NCI-H2029 treated with DMSO at 0.1 percent for 48 hours (cell line): ENCODE measurements around the gene PRELID3B.

ENCODE experiments used
- DNase-seq: peaks from one replicate; lab custom pipeline; 2025; lab: John Stamatoyannopoulos, UW

Gene PRELID3B

GRCh38 chr20:59042151-59042795 lies at the start of gene PRELID3B:
PRELID3B (minus strand) TSS chr20:59042786; CDS start chr20:59042730, 56 bp downstream.
- no peak for DNase-seq

GRCh38 chr20:59087829-59088433 lies 45.3 kb upstream of the PRELID3B start:
- DNase-seq, result peak; percentile 31

- DNase-seq, result no peak
Observed at GRCh38 chr20:59086923-59087322, 44.3 kb upstream of the PRELID3B start.

- peak; percentile 57 for DNase-seq
Observed at GRCh38 chr20:59084041-59084850, 41.7 kb upstream of the PRELID3B start.

- DNase-seq, result no peak
Observed at GRCh38 chr20:59082981-59083380, 40.4 kb upstream of the PRELID3B start.

GRCh38 chr20:59082077-59082740 lies 39.6 kb upstream of the PRELID3B start:
- no peak for DNase-seq

- no peak for DNase-seq
Observed at GRCh38 chr20:59081036-59081435, 38.5 kb upstream of the PRELID3B start.

GRCh38 chr20:59078231-59078630 lies 35.6 kb upstream of the PRELID3B start:
- no peak for DNase-seq

- DNase-seq, result no peak
Observed at GRCh38 chr20:59077705-59078104, 35.1 kb upstream of the PRELID3B start.

GRCh38 chr20:59075934-59076508 lies 33.4 kb upstream of the PRELID3B start:
- no peak for DNase-seq

- no peak for DNase-seq
Observed at GRCh38 chr20:59074456-59074855, 31.9 kb upstream of the PRELID3B start.

- no peak for DNase-seq
Observed at GRCh38 chr20:59073582-59073981, 31.0 kb upstream of the PRELID3B start.

GRCh38 chr20:59071216-59071615 lies 28.6 kb upstream of the PRELID3B start:
- DNase-seq, result no peak

GRCh38 chr20:59069026-59069425 lies 26.4 kb upstream of the PRELID3B start:
- DNase-seq, result no peak

GRCh38 chr20:59068534-59068933 lies 25.9 kb upstream of the PRELID3B start:
- no peak for DNase-seq

GRCh38 chr20:59064214-59064722 lies 21.7 kb upstream of the PRELID3B start:
- DNase-seq, result no peak

GRCh38 chr20:59063358-59064213 lies 21.0 kb upstream of the PRELID3B start:
- no peak for DNase-seq

GRCh38 chr20:59062081-59062480 lies 19.5 kb upstream of the PRELID3B start:
- DNase-seq, result no peak

- no peak for DNase-seq
Observed at GRCh38 chr20:59055302-59055701, 12.7 kb upstream of the PRELID3B start.

GRCh38 chr20:59051666-59052185 lies 9.1 kb upstream of the PRELID3B start:
- DNase-seq, result no peak

- no peak for DNase-seq
Observed at GRCh38 chr20:59050437-59050836, 7.9 kb upstream of the PRELID3B start.
